ENCODE results near the gene KRT76.

GRCh38 chr12:52755533-52755932, 21.6 kb downstream of the KRT76 start:
- no peak for TF ChIP-seq CTCF (IDR thresholded peaks at IDR 0.05; ENCODE audit: low read depth, low read length)
- TF ChIP-seq EZH2phosphoT487 (IDR thresholded peaks at IDR 0.05; ENCODE audit: low read depth) = no peak
